HUES64 (cell line): ENCODE measurements around the gene NLN.

ENCODE experiments used
- H3K27ac ChIP-seq: 2 replicates; pipeline ENCODE4 v1.7.0; 2013; ENCODE audit warnings: low read depth, low read length, inconsistent platforms
- H3K27me3 ChIP-seq: 2 replicates; pipeline ENCODE4 v1.6.1; 2013; ENCODE audit warnings: mild to moderate bottlenecking, low read length; ENCODE audit not compliant: insufficient read depth
- H3K36me3 ChIP-seq: 2 replicates; pipeline ENCODE4 v1.6.1; 2013; ENCODE audit warnings: mild to moderate bottlenecking, low read length; ENCODE audit not compliant: insufficient read depth
- H3K4me1 ChIP-seq: 2 replicates; pipeline ENCODE4 v1.6.1; 2013; ENCODE audit warnings: mild to moderate bottlenecking, low read length, moderate library complexity; ENCODE audit not compliant: insufficient read depth
- H3K4me3 ChIP-seq: 2 replicates; pipeline ENCODE4 v1.5.1; 2013; ENCODE audit warnings: mild to moderate bottlenecking, low read length, moderate library complexity
- H3K9ac ChIP-seq: 2 replicates; pipeline ENCODE4 v1.6.1; 2013; ENCODE audit warnings: mild to moderate bottlenecking, low read depth, low read length
- H3K9me3 ChIP-seq: 2 replicates; pipeline ENCODE4 v1.6.1; 2013; ENCODE audit warnings: low read depth, low read length; ENCODE audit not compliant: insufficient read depth
- WGBS: fragments of 150-250, 120-280 bp; methylation state at CpG from one replicate; pipeline ENCODE4 v1.1.7; 2013; ENCODE audit warnings: missing lambda C conversion rate; 5-methylcytosine and 5-hydroxymethylcytosine counted together

NLN gene

DNA sequence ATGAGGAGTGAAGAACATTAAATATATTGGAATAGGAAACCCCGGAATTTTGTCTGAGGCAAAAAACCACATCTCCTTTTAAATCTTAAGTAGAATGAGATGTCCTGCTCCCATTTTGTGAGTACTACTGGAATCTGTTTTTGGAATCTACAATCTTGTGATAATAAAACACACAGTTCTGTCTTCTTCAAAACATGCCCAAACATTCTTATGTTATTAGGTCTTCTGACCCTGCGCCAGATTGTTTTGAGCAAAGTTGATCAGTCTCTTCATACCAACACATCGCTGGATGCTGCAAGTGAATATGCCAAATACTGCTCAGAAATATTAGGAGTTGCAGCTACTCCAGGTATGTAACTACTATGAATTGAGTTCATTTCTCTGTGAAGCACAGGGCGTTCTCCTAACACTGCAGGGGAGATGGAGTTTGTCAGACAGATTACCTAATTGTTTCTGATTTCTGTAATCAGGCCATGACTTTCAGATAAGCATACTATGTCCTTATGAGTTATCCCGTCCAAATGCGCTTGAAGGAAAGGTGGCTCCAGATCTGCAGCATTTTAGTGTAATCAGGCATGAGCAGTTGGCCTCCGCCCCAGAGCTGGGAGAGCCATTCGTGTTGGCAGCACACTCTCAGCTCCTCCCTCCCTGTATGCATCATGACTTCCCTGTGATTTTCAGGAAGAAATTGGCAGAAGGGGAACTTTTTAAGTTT is 88.0 kb downstream of the NLN start:
- peaks cover 86% of the 10 kb centered on the region for H3K36me3 ChIP-seq
- H3K9me3 ChIP-seq: no peaks in the 10 kb centered on the region
- H3K27ac ChIP-seq: no peak overlapping the region
- H3K4me1 ChIP-seq: 0 out of 2 replicates have a peak, but pooled peaks cover 3% of the 10 kb centered on the region
- no peaks in the 10 kb centered on the region for H3K27me3 ChIP-seq
- no peak overlapping the region for H3K4me3 ChIP-seq
- H3K9ac ChIP-seq: no peak overlapping the region
- 94% methylated on average over 8 of the region's 8 CpGs for WGBS

DNA sequence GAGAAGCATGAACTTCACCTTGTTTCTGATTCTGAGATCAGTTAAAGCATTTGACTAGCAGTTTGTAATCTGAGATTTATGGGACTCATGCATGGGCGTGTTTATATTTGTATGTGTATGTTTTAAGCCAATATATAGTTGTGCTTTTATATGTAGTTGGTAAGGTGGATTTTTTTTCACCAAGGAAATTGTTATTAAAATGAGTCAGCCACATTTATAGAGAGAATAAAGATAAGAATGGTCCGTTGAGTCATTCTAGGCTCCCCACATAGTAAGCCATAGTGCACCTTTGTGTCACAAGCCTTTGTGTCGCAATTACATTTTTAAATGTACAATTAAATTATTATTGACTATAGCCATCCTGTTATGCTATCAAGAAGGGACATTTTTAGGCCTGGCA is 89.0 kb downstream of the NLN start:
- Histone ChIP-seq H3K4me3 (no peak overlapping the region), H3K9me3 (no peaks in the 10 kb centered on the region), H3K27me3 (no peaks in the 10 kb centered on the region), H3K9ac (no peak overlapping the region), H3K36me3 (peaks cover 86% of the 10 kb centered on the region), H3K4me1 (0 out of 2 replicates have a peak, but pooled peaks cover 3% of the 10 kb centered on the region), H3K27ac (no peak overlapping the region)
- WGBS: 98% methylated on average over 3 of the region's 3 CpGs

- 0 out of 2 replicates have a peak, but pooled peaks cover 3% of the 10 kb centered on the region for H3K4me1 ChIP-seq
- WGBS: 96% methylated on average over 3 of the region's 3 CpGs
- no peaks in the 10 kb centered on the region for H3K27me3 ChIP-seq
- peaks cover 85% of the 10 kb centered on the region for H3K36me3 ChIP-seq
- no peaks in the 10 kb centered on the region for H3K9me3 ChIP-seq
- no peak overlapping the region for H3K9ac ChIP-seq
- no peak overlapping the region for H3K4me3 ChIP-seq
- no peak overlapping the region for H3K27ac ChIP-seq
Measured at GRCh38 chr5:65811885-65812284, 89.9 kb downstream of the NLN start.

- no peak overlapping the region for H3K27ac ChIP-seq
- H3K36me3 ChIP-seq: peaks cover 87% of the 10 kb centered on the region
- peaks cover 9% of the 10 kb centered on the region for H3K4me1 ChIP-seq
- no peak overlapping the region for H3K9ac ChIP-seq
- 93% methylated on average over 2 of the region's 2 CpGs for WGBS
- no peaks in the 10 kb centered on the region for H3K27me3 ChIP-seq
- H3K4me3 ChIP-seq: no peak overlapping the region
- no peaks in the 10 kb centered on the region for H3K9me3 ChIP-seq
Measured at GRCh38 chr5:65812648-65813047, 90.6 kb downstream of the NLN start.

DNA sequence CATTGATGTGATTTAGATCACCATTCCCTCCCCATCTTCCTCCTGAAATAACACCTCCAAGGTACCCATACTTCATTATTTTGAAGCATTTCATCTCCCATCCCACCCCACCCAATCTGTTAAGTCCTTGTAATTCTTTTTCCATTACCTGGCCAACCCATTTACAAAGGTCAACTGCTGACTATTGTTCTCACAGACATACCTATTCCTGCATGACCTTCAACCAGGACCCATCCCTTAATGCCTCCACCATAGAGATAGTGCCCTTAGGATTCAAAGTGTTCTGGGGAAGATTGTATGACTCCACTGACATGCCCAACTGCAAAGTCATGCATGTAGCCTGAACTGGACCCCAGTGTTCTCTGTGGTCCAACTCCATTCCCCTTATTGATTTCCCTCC is 91.2 kb downstream of the NLN start:
- H3K4me1 ChIP-seq: peaks cover 15% of the 10 kb centered on the region
- no peak overlapping the region for H3K4me3 ChIP-seq
- H3K36me3 ChIP-seq: peaks cover 83% of the 10 kb centered on the region
- no peaks in the 10 kb centered on the region for H3K9me3 ChIP-seq
- no peak overlapping the region for H3K9ac ChIP-seq
- H3K27me3 ChIP-seq: no peaks in the 10 kb centered on the region
- no peak overlapping the region for H3K27ac ChIP-seq

DNA sequence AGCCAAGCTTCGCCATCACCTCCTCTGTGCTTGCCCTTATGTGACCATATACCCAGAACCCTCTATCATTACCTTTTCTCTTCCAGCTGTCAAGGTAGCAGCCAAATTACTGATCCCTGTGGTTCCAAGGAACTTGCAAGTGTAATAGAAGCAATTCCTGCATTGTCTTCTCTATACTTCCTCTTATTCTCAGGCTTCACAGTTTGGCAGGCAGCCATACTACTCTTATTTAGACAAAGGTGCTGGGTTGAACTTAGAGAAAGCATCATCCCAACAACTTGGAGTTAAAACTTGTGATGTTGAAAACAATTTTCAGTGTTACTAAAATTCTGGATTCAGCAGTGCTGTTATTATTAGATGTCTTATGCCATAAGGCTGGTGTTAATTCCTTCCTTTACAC is 93.2 kb downstream of the NLN start:
- Histone ChIP-seq H3K9ac (no peak overlapping the region), H3K4me3 (no peak overlapping the region), H3K27ac (no peak overlapping the region), H3K27me3 (no peaks in the 10 kb centered on the region), H3K36me3 (peaks cover 84% of the 10 kb centered on the region), H3K4me1 (peaks cover 17% of the 10 kb centered on the region), H3K9me3 (no peaks in the 10 kb centered on the region)
- 96% methylated on average over 1 of the region's 1 CpG for WGBS

DNA sequence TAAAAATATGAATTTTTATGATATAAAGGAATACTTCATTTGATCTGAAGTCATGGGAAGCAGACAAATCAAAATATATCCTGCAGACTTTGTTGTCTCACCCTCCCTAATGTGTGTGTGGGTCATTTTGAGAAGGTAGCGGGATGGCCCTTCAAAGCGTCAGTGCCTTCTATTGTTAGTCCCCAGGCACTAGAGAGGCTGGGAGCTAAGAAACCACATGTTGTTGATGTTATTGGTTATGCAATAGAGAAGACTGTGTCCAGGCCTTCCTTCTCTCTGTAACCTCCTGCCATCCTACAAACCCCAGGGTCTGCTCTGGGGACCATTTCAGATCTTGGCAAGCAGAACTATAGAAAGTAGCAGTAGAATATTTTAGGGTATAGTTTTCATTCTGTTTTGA is 94.7 kb downstream of the NLN start:
- peaks cover 17% of the 10 kb centered on the region for H3K4me1 ChIP-seq
- no peak overlapping the region for H3K4me3 ChIP-seq
- H3K9me3 ChIP-seq: no peaks in the 10 kb centered on the region
- H3K36me3 ChIP-seq: peaks cover 78% of the 10 kb centered on the region
- no peak overlapping the region for H3K9ac ChIP-seq
- WGBS: 86% methylated on average over 2 of the region's 2 CpGs
- no peaks in the 10 kb centered on the region for H3K27me3 ChIP-seq
- no peak overlapping the region for H3K27ac ChIP-seq

GRCh38 chr5:65817931-65818330 is 95.9 kb downstream of the NLN start:
- Histone ChIP-seq H3K4me3 (no peak overlapping the region), H3K4me1 (peaks cover 17% of the 10 kb centered on the region), H3K9ac (no peak overlapping the region), H3K9me3 (no peaks in the 10 kb centered on the region), H3K36me3 (peaks cover 77% of the 10 kb centered on the region), H3K27ac (peak overlapping the region; percentile 40), H3K27me3 (no peaks in the 10 kb centered on the region)
- WGBS: 83% methylated on average over 2 of the region's 4 CpGs

DNA sequence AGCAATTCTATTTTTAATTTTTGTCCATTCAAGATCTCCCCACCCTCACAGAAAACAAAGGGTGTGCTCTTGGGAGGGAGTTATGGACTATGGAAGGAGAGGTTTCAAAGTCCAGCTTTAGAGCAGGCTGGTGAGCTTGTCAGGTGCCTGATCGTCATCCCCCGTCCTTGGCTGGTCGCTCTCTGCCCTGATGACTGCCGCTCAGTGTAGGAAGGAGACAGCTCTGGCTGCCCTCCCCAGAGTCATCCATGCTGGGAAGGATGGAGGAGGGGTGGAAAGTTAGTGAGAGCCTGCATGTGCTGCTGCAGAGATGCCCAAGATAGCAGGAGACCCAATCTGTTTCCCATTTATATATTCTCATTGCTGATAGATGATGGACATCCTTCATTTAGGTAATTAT is 96.6 kb downstream of the NLN start:
- Histone ChIP-seq H3K4me1 (peaks cover 17% of the 10 kb centered on the region), H3K9ac (no peak overlapping the region), H3K4me3 (no peak overlapping the region), H3K36me3 (peaks cover 77% of the 10 kb centered on the region), H3K9me3 (no peaks in the 10 kb centered on the region), H3K27me3 (no peaks in the 10 kb centered on the region), H3K27ac (no peak overlapping the region)
- 85% methylated on average over 4 of the region's 4 CpGs for WGBS

DNA sequence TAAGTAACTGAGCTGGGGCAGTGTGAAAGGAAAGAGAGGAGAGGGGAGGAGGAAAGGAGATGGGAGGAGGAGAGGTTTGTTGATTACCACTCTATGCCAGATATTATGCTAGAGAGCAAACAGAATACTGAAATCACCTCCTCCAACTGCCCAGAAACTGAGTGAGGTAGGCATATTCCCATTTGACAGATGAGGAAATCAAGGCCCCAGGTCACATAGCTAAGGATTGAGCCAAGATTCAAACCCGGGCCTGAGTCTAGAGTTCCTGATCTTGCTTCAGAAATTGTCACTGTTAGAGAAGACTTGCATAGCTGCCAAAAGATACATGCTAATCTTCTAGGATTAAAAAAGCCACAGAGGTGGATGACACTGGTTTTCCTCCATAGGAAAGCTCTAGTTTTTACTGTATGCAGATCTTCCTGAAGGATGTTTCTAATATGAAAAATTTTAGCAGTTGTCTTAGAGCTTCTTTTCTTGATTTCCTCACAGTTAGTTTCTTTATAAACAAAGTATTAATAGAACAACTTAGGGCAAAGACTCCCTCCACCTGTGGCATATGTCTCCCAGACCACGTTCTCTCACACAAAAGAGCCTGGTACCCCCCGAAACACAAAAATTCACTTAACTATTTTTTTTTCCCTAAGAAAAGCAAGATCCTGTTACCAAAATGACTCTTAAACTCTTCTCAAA is 97.4 kb downstream of the NLN start:
- no peak overlapping the region for H3K9ac ChIP-seq

DNA sequence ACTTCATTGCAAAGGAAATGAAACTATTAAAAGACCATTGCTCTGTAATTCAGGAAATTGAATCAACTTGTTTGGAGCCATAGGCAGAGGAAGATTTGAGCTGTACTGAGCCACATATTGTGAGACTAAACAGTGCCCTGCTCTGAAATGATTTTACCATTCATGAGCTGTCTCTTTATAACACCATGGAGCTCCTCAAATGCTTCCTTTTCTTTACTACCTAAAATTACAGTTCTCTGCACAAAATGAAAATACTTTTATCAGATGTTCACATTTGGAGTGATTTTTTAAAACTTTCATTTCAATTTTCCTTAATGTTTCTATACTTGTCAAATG is 97.9 kb downstream of the NLN start:
- H3K27ac ChIP-seq: no peak overlapping the region
- H3K4me1 ChIP-seq: peaks cover 17% of the 10 kb centered on the region
- no peaks in the 10 kb centered on the region for H3K9me3 ChIP-seq
- no peaks in the 10 kb centered on the region for H3K27me3 ChIP-seq
- no peak overlapping the region for H3K9ac ChIP-seq
- H3K4me3 ChIP-seq: no peak overlapping the region
- peaks cover 72% of the 10 kb centered on the region for H3K36me3 ChIP-seq

More for the DNA sequence above, 97.4 kb downstream of the NLN start:
- Histone ChIP-seq H3K36me3 (peaks cover 76% of the 10 kb centered on the region), H3K4me3 (no peak overlapping the region), H3K9me3 (no peaks in the 10 kb centered on the region), H3K27ac (no peak overlapping the region), H3K27me3 (no peaks in the 10 kb centered on the region), H3K4me1 (peaks cover 17% of the 10 kb centered on the region)
- 63% methylated on average over 3 of the region's 3 CpGs for WGBS
